H1 (cell line): ENCODE data around the gene ZFP90. TPM values are rescaled to one million over a fixed set of nuclear protein-coding genes. Genes with fewer than 3 reads are reported as not detected.

Source experiments
- CTCF ChIA-PET: fragments of 300-600 bp; sonication (Branson Sonifier 250); formaldehyde crosslinking; loops from one replicate; lab custom pipeline; 2021; ENCODE audit not compliant: partially characterized antibody; lab: Charles Lee
- POLR2A ChIA-PET: fragments of 300-600 bp; sonication (Branson Sonifier 250); formaldehyde crosslinking; loops from one replicate; lab custom pipeline; 2021; ENCODE audit warnings: inconsistent platforms; ENCODE audit not compliant: partially characterized antibody; lab: Charles Lee
- DNase-seq, 2 experiments: peaks; one replicate each; pipeline versions ENCODE4 v3.0.0 to v3.0.0-alpha.2; 2010 to 2022; ENCODE audit warnings: low spot score in 2 of 2, low read depth in 1 of 2, mixed read lengths in 1 of 2
- FAIRE-seq: peaks from 2 replicates; lab custom pipeline; 2011; peaks lifted over from hg19 to GRCh38; lab: Jason Lieb, UNC
- H2AFZ ChIP-seq: 2 replicates; pipeline ENCODE4 v1.8.1; 2012; ENCODE audit warnings: low read length, inconsistent platforms
- H2AK5ac ChIP-seq: 2 replicates; pipeline ENCODE4 v1.6.1; 2013; ENCODE audit warnings: low read depth, low read length
- H2BK120ac ChIP-seq: replicated peaks from 2 replicates; pipeline ENCODE3; 2013; ENCODE audit warnings: low read depth, low read length, inconsistent platforms
- H2BK12ac ChIP-seq: 2 replicates; pipeline ENCODE4 v1.6.1; 2013; ENCODE audit warnings: low read depth, low read length
- H2BK15ac ChIP-seq: 2 replicates; pipeline ENCODE4 v1.6.1; 2013; ENCODE audit warnings: low read length
- H2BK20ac ChIP-seq: 2 replicates; pipeline ENCODE4 v1.6.1; 2013; ENCODE audit warnings: low read length
- H2BK5ac ChIP-seq: 2 replicates; pipeline ENCODE4 v1.6.1; 2013; ENCODE audit warnings: low read depth, low read length
- H3K14ac ChIP-seq: 2 replicates; pipeline ENCODE4 v1.6.1; 2013; ENCODE audit warnings: inconsistent platforms; ENCODE audit not compliant: insufficient read length
- H3K18ac ChIP-seq: 2 replicates; pipeline ENCODE4 v1.6.1; 2013; ENCODE audit warnings: low read length; ENCODE audit errors: extremely low read depth
- H3K23ac ChIP-seq: 2 replicates; pipeline ENCODE4 v1.6.1; 2013; ENCODE audit warnings: inconsistent platforms; ENCODE audit not compliant: insufficient read length
- H3K23me2 ChIP-seq: 2 replicates; pipeline ENCODE4 v1.6.1; 2013; ENCODE audit warnings: low read depth, low read length
- H3K27ac ChIP-seq: 2 replicates; pipeline ENCODE4 v1.6.1; 2011; ENCODE audit warnings: low read depth, low read length, inconsistent platforms
- H3K27me3 ChIP-seq, 4 experiments: replicated peaks in 1 of 4; 1 replicate in 1 of 4; 2 replicates in 3 of 4; pipeline versions ENCODE4 v1.6.1 to v1.8.1; 2011 to 2013; ENCODE audit warnings: low read length in 3 of 4, mild to moderate bottlenecking in 3 of 4, inconsistent platforms in 2 of 4, mixed read lengths in 2 of 4, moderate library complexity in 1 of 4; ENCODE audit not compliant: control insufficient read depth in 3 of 4, insufficient read depth in 3 of 4; ENCODE audit errors: extremely low read depth in 1 of 4
- H3K36me3 ChIP-seq, 4 experiments: 2 replicates each; pipeline versions ENCODE4 v1.6.1 to v1.8.1; 2011 to 2013; ENCODE audit warnings: mild to moderate bottlenecking in 4 of 4, low read length in 3 of 4, moderate library complexity in 2 of 4, control low read depth in 1 of 4, inconsistent platforms in 1 of 4; ENCODE audit not compliant: insufficient read depth in 4 of 4, control insufficient read depth in 2 of 4
- H3K4ac ChIP-seq: replicated peaks from 2 replicates; pipeline ENCODE3; 2013; ENCODE audit warnings: low read length, low read depth, mixed read lengths, inconsistent platforms; ENCODE audit not compliant: insufficient read length
- H3K4me1 ChIP-seq, 4 experiments: replicated peaks in 1 of 4; 1 replicate in 1 of 4; 2 replicates in 3 of 4; pipeline versions ENCODE4 v1.6.1 to v1.8.1; 2011 to 2013; ENCODE audit warnings: low read length in 3 of 4, inconsistent platforms in 2 of 4, mixed read lengths in 1 of 4; ENCODE audit not compliant: insufficient read depth in 4 of 4, control insufficient read depth in 3 of 4
- H3K4me2 ChIP-seq, 2 experiments: 2 replicates each; pipeline versions ENCODE4 v1.6.1 to v1.8.1; 2011 to 2013; ENCODE audit warnings: low read depth in 2 of 2, low read length in 2 of 2, control low read depth in 1 of 2, inconsistent platforms in 1 of 2, mild to moderate bottlenecking in 1 of 2; ENCODE audit not compliant: insufficient read depth in 1 of 2
- H3K4me3 ChIP-seq, 4 experiments: fragments of 200-600, 300-600 bp in 1 of 4; sonication (generic), shearing (Covaris generic), sonication (Bioruptor Twin) in 1 of 4; 2 replicates each; pipeline versions ENCODE4 v1.5.1 to v1.8.1; 2011 to 2016; ENCODE audit warnings: low read length in 4 of 4, low read depth in 3 of 4, control low read depth in 2 of 4, inconsistent platforms in 2 of 4, mild to moderate bottlenecking in 2 of 4, mixed read lengths in 1 of 4, moderate library complexity in 1 of 4; ENCODE audit not compliant: insufficient read depth in 2 of 4; ENCODE audit errors: extremely low read depth in 1 of 4
- H3K56ac ChIP-seq: replicated peaks from 2 replicates; pipeline ENCODE3; 2013; ENCODE audit warnings: low read depth, mild to moderate bottlenecking, mixed read lengths, low read length, inconsistent platforms; ENCODE audit not compliant: insufficient read length
- H3K79me1 ChIP-seq: 2 replicates; pipeline ENCODE4 v1.6.1; 2013; ENCODE audit warnings: low read depth, low read length, control low read depth
- H3K79me2 ChIP-seq, 2 experiments: 2 replicates each; pipeline versions ENCODE4 v1.6.1 to v1.8.1; 2012 to 2013; ENCODE audit warnings: low read length in 2 of 2, mild to moderate bottlenecking in 2 of 2, inconsistent platforms in 1 of 2; ENCODE audit not compliant: insufficient read depth in 2 of 2, control insufficient read depth in 1 of 2
- H3K9ac ChIP-seq, 4 experiments: replicated peaks in 1 of 4; 1 replicate in 1 of 4; 2 replicates in 3 of 4; pipeline versions ENCODE4 v1.6.1 to v1.8.1; 2011 to 2013; ENCODE audit warnings: low read depth in 3 of 4, low read length in 3 of 4, control low read depth in 2 of 4, mild to moderate bottlenecking in 2 of 4, moderate library complexity in 2 of 4, inconsistent platforms in 1 of 4; ENCODE audit errors: extremely low read depth in 1 of 4
- H3K9me3 ChIP-seq, 2 experiments: 2 replicates each; pipeline versions ENCODE4 v1.6.1 to v1.8.1; 2012 to 2013; ENCODE audit warnings: mild to moderate bottlenecking in 2 of 2, moderate library complexity in 2 of 2, control low read depth in 1 of 2, inconsistent platforms in 1 of 2, low read depth in 1 of 2, low read length in 1 of 2, mixed read lengths in 1 of 2; ENCODE audit not compliant: insufficient read depth in 2 of 2
- H4K20me1 ChIP-seq, 2 experiments: replicated peaks in 1 of 2; 2 replicates each; pipeline versions ENCODE3 to v1.8.1; 2011 to 2013; ENCODE audit warnings: inconsistent platforms in 2 of 2, low read length in 2 of 2, mild to moderate bottlenecking in 1 of 2; ENCODE audit not compliant: insufficient read depth in 2 of 2, control insufficient read depth in 1 of 2
- H4K5ac ChIP-seq: 2 replicates; pipeline ENCODE4 v1.6.1; 2013; ENCODE audit warnings: low read length, low read depth, mixed read lengths, inconsistent platforms; ENCODE audit not compliant: insufficient read length
- H4K8ac ChIP-seq: 2 replicates; pipeline ENCODE4 v1.8.0; 2013; ENCODE audit warnings: mild to moderate bottlenecking, moderate library complexity, low read length, inconsistent platforms; ENCODE audit not compliant: insufficient read depth; ENCODE audit errors: extremely low read depth
- H4K91ac ChIP-seq: replicated peaks from 2 replicates; pipeline ENCODE3; 2013; ENCODE audit warnings: low read length, mixed read lengths, inconsistent platforms; ENCODE audit not compliant: insufficient read length
- ASH2L ChIP-seq: fragments of 200-600, 300-600 bp; sonication (generic); IDR thresholded peaks from one replicate; pipeline ENCODE4 v1.7.1; 2017; ENCODE audit warnings: low read length
- CBX5 ChIP-seq: fragments of 300-800, 300-1000 bp; sonication (generic); IDR thresholded peaks from 2 replicates; pipeline ENCODE4 v1.7.1; 2016; ENCODE audit warnings: antibody characterized with exemption, low read length, low read depth
- CHD2 ChIP-seq: IDR thresholded peaks from 2 replicates; pipeline ENCODE4 v1.6.1; 2012; ENCODE audit warnings: low read length, improper control_type of control experiment
- GABPA ChIP-seq: IDR thresholded peaks from 2 replicates; pipeline ENCODE4 v1.6.1; 2011; ENCODE audit warnings: mild to moderate bottlenecking, low read length, moderate library complexity, borderline replicate concordance; ENCODE audit not compliant: insufficient read depth
- GTF2F1 ChIP-seq: IDR thresholded peaks from 2 replicates; pipeline ENCODE4 v1.6.1; 2012; ENCODE audit warnings: low read depth, low read length, improper control_type of control experiment, borderline replicate concordance
- NRF1 ChIP-seq: IDR thresholded peaks from 2 replicates; pipeline ENCODE4 v1.6.1; 2011; ENCODE audit warnings: mild to moderate bottlenecking, low read depth, low read length, improper control_type of control experiment
- PHF8 ChIP-seq: fragments of 200-600 bp; sonication (generic); conservative IDR thresholded peaks from 2 replicates; pipeline ENCODE4 v1.7.1; 2012; ENCODE audit warnings: low read depth, mild to moderate bottlenecking, inconsistent platforms, low read length, moderate library complexity
- POLR2AphosphoS5 ChIP-seq: IDR thresholded peaks from 2 replicates; pipeline ENCODE4 v1.6.1; 2011; ENCODE audit warnings: low read depth, low read length
- SIRT6 ChIP-seq: IDR thresholded peaks from one replicate; pipeline ENCODE4 v1.7.1; 2012; ENCODE audit warnings: low read length, inconsistent platforms
- SP2 ChIP-seq: IDR thresholded peaks from 2 replicates; pipeline ENCODE4 v1.6.1; 2012; ENCODE audit warnings: mild to moderate bottlenecking, low read length, inconsistent platforms
- TAF7 ChIP-seq: optimal IDR thresholded peaks from 2 replicates; pipeline ENCODE3; 2011; ENCODE audit warnings: low read depth, mild to moderate bottlenecking, inconsistent platforms, low read length, moderate library complexity, borderline replicate concordance
- WGBS, 2 experiments: shearing (Covaris generic) in 1 of 2; methylation state at CpG; one replicate each; pipeline versions ENCODE4 v1.1.6 to v1.1.7; 2013 to 2015; ENCODE audit warnings: low lambda C conversion rate in 2 of 2, mixed read lengths in 2 of 2, inconsistent platforms in 1 of 2, low coverage in 1 of 2, missing lambda C conversion rate in 1 of 2; ENCODE audit not compliant: insufficient replicate concordance in 2 of 2, insufficient coverage in 1 of 2, insufficient read length in 1 of 2; ENCODE audit errors: extremely low coverage in 1 of 2, missing lambda C conversion rate in 1 of 2; 5-methylcytosine and 5-hydroxymethylcytosine counted together
- polyA plus RNA-seq, 7 experiments: library from polyadenylated mRNA; depleted of rRNA in 3 of 7; stranded (reverse) in 5 of 7; unstranded in 2 of 7; fragments of >200 nt in 5 of 7; fragments of 200-250 nt in 2 of 7; gene quantifications; 1 replicate in 5 of 7; 2 replicates in 1 of 7; 4 replicates in 1 of 7; pipeline versions ENCODE4 v1.2.1 to v1.2.3, GENCODE V29; 2011 to 2013; ENCODE audit warnings: missing spikeins in 2 of 7, mixed read lengths in 2 of 7
- total RNA-seq: library from RNA; stranded (reverse); fragmentation: NEBNext Ultra II Directional; extraction: Animal tissue kit (Norgen Biotek cat#: 25700); gene quantifications from 2 replicates; pipeline ENCODE4 v1.2.1, GENCODE V29; 2021
- TF ChIP-seq, protein P1 (sequence below): IDR thresholded peaks from 2 replicates; pipeline ENCODE4 v1.6.1; 2012; ENCODE audit warnings: inconsistent platforms
- TF ChIP-seq, protein P2 (sequence below): IDR thresholded peaks from 2 replicates; pipeline ENCODE4 v1.6.1; 2012; ENCODE audit warnings: inconsistent platforms

The ZFP90 gene
- total and polyA plus RNA-seq, 2 of the 8 experiments (the other 6 are each of a cell fraction or from before 2014, with no cell fraction given): 10.3 to 19.1 TPM

- H3K27ac ChIP-seq: no peak overlapping the region
- no peak overlapping the region for H2AFZ ChIP-seq
- no peaks in the 10 kb centered on the region for H3K23me2 ChIP-seq
- H4K5ac ChIP-seq: no peak overlapping the region
- H3K79me1 ChIP-seq: no peaks in the 10 kb centered on the region
- H2BK20ac ChIP-seq: no peak overlapping the region
- H3K14ac ChIP-seq: no peak overlapping the region
- no peak overlapping the region for H4K8ac ChIP-seq
- H3K4me3 ChIP-seq: no peak overlapping the region
- no peak overlapping the region for H3K4me2 ChIP-seq
- H3K4me1 ChIP-seq: no peaks in the 10 kb centered on the region; a peak in 1 of 7 replicates
- H3K9me3 ChIP-seq: peaks cover 0 to 4% of the 10 kb centered on the region in 2 experiments; a peak in 1 of 4 replicates
- no peaks in the 10 kb centered on the region for H3K27me3 ChIP-seq
- ChIA-PET POLR2A (no interaction called here), CTCF (interaction anchor here (0.7 to 2.8 kb wide), 5 partner anchors 13 to 147 kb away, joined by 3 to 7 read pairs (median 5); no protein-coding TSS in a partner anchor)
- H3K79me2 ChIP-seq: no peaks in the 10 kb centered on the region
- no peak overlapping the region for H3K23ac ChIP-seq
- FAIRE-seq: no peak
- H2BK15ac ChIP-seq: no peak overlapping the region
- no peaks in the 10 kb centered on the region for H3K36me3 ChIP-seq
- no peak for DNase-seq
- H4K20me1 ChIP-seq: no peaks in the 10 kb centered on the region
- H3K18ac ChIP-seq: no peak overlapping the region
- H2AK5ac ChIP-seq: no peak overlapping the region
- H2BK120ac ChIP-seq: no peak overlapping the region
- H2BK5ac ChIP-seq: no peak overlapping the region
- H4K91ac ChIP-seq: no peak overlapping the region
- no peak overlapping the region for H3K9ac ChIP-seq
- no peak overlapping the region for H3K4ac ChIP-seq
- 93% methylated on average over 8 of the region's 8 CpGs; no CpG with 5 or more reads in 1 of the 2 experiments for WGBS, 2 experiments
- no peak overlapping the region for H2BK12ac ChIP-seq
- H3K56ac ChIP-seq: no peak overlapping the region
- TF ChIP-seq PHF8 (no peak), SP2 (no peak), CBX5 (no peak), ASH2L (no peak), POLR2AphosphoS5 (no peak), NRF1 (no peak), GABPA (no peak), TAF7 (no peak), GTF2F1 (no peak), CHD2 (no peak), SIRT6 (no peak)
- TF ChIP-seq, protein P1, sequence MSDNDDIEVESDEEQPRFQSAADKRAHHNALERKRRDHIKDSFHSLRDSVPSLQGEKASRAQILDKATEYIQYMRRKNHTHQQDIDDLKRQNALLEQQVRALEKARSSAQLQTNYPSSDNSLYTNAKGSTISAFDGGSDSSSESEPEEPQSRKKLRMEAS: no peak
- TF ChIP-seq, protein P2, sequence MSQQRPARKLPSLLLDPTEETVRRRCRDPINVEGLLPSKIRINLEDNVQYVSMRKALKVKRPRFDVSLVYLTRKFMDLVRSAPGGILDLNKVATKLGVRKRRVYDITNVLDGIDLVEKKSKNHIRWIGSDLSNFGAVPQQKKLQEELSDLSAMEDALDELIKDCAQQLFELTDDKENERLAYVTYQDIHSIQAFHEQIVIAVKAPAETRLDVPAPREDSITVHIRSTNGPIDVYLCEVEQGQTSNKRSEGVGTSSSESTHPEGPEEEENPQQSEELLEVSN: no peak
Measured at GRCh38 chr16:68496689-68497088, 42.4 kb upstream of the ZFP90 start.
